ENCODE measurements around the gene BSDC1. TPM values are rescaled to one million over a fixed set of nuclear protein-coding genes. Genes with fewer than 3 reads are reported as not detected.

The BSDC1 gene
- total RNA-seq, 1 donor from 2014 or later, result 90.1 TPM

DNA sequence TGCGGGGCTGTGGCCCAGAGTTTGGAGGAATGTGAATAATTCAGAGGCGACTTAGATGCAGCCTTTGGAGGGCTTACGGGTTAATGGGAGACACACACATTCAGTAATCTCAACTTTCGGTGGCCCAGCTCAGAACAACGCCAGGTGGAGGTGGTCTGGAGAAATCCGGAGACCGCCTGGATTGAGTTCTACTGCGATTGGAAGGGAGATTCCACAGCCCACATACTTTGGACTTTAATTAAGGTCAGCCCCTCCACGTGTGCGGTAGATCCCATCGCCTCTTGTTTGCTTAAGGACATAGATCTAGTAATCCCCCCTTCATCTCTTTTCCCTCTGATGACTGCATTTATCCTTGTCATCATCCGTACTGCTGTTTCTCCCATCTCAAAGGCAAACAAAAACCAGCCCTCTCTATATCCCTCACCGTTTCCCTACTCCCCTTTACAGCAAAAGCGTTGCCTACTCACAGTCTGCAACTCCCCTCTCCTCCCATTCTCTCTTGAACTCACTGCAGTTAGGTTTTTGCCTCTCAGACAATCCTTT is 720 bp upstream of the BSDC1 start:
- DNase-seq (ENCODE audit: low read depth), result no peak

GRCh38 chr1:32393832-32394140 is 455 bp downstream of the BSDC1 start:
- peak; percentile 7 for DNase-seq (ENCODE audit: low read depth)

DNA sequence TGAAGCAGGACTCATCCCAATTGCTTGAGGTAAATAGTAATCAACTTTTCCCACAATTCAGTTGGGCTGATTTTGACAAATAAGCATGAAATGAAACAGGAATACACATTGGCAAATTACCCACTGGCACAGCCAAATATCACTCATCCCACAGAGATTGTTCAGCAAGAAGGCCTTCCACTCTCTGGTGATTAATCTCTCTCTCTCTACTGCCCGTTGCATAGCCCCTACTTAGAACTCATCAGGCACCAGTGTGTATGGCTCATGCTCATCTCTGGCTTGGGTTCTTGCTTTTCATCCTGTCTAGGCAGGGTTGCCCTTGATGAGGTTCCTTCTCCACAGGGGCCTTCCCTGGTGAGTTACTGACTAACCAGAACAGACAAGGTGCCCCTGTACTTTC is 1.1 kb downstream of the BSDC1 start:
- no peak for DNase-seq (ENCODE audit: low read depth)

GRCh38 chr1:32392325-32392724 is 1.9 kb downstream of the BSDC1 start:
- DNase-seq (ENCODE audit: low read depth), result no peak

DNA sequence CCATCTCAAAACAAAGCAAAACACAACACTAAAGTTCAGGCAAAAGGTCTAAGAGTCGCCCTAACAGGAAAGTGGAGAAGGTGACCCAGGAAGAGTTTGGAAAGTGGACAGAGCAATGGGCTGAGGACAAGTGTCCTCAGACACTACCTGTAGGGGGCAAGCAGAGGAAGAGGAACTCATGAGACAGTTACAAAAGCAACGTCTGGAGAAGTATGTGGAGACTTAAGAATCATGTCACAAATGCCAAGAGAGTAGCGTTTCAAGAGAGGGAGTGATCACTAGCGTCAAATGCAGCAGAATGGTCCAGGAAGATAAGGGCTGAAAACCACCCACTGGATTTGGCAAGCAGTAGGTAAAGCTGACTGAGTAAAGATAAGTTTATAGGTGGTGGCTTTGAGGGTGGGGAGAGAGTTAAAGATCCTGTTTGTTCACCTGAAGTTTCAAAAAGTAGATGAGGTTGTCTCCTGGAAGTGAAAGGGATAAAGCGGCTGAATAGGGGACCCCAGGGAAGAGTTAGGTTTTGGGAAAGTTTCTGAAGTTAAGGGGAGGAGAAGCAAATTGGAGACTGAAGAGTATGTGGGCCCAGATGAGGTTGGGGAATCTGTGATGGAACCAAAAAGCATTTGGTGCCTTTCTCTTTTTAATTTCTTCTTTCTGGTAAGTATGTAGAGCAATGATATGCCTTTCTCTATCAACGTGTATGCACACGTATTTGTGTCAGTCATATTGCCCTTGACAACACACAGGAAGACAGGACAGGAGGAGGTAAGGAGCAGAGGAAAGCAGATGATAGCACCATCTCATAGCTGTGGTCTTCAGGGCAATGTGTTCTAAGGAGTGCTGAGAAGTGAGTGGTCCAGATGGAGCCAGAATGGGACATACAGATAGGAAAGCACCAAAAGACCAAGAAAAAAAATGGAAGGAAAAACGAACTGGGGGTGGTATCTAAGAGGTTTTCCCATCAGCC is 3.1 kb downstream of the BSDC1 start:
- DNase-seq (ENCODE audit: low read depth), result no peak

DNA sequence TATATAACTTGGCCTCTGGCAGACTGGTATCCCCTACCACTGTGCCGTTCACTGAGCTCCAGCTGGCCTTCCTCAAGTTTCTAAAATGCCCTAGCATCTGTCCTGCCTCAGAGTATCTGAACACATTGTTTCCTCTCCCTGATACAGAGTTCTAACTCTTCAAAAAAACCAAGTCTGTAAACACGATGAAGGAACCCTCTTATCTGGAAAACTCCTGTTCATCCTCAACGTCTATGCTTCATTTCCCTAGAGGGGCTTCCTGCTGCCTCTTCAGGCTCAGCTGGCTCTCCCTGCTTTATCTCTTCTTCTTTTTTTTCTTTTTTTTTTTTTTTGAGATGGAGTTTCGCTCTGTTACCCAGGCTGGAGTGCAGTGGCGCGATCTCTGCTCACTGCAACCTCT is 5.6 kb downstream of the BSDC1 start:
- no peak for DNase-seq (ENCODE audit: low read depth)

DNA sequence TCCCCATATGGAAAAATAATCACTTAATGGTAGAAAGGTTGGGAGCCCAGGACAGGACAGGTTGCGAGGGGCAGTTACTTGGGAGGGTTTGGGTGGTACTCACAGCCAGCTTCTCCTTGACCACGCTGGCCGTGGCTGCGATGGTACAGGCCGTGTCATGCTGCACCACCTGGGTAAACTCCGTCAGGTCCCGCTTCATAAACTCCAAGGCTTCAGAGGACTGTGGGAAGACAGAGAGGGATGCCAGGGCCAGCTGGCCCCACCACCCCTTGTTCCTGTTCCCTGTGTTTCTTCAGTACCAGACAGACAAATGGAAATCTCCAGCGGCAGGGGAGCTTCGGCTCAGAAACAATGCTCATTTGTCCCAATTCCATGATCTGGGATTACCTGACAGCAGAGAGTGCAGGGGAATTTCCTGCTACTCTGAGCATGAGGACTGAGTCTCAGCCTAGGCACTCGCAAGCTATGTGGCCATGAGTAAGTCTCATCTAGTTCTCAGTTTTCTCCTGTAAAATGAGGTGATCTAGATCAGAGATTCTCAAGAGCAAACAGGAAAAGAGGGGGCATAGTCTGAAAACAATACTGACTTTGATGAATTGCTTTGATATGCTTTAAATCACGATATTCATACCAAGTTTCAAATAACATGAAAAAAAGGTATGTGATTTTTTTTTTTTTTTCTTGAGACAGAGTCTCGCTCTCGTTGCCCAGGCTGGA is 7.4 kb downstream of the BSDC1 start:
- DNase-seq (ENCODE audit: low read depth), result no peak

- DNase-seq (ENCODE audit: low read depth), result no peak
Measured at GRCh38 chr1:32380057-32380456, 14.2 kb downstream of the BSDC1 start.

DNA sequence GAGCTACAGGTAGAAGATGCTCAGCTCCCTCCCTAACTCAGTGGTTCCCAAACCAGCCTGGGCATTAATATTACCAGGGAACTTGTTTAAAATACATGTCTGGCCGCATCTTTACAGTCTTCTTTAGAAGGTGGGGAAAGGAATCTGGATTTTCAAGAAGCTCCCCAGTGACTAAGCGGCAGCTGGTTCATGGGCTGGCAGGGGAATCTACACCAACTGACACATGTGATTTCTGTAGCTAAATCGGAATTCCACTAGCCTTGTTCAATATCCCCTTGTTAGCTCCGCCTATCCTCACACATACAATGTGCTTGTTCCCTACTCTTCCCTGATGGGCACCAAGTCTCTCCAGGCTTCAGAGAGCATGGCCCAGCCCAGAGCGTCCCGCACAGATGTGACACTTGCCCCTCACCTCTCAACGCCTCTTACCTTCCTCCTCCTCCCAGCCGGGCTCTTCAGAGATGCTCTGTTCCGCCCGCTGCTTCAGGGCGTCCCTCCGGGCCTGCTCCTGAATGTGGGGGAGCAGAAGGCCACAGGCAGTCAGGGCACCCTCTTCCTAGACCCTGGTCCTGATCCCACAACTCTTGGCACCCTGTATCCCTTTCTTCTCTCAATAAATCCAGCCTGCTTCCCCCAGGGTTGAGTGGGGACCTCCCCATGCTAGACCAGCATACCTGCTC is 16.6 kb downstream of the BSDC1 start:
- DNase-seq (ENCODE audit: low read depth), result no peak

GRCh38 chr1:32376199-32376598 is 18.0 kb downstream of the BSDC1 start:
- DNase-seq (ENCODE audit: low read depth), result no peak

DNA sequence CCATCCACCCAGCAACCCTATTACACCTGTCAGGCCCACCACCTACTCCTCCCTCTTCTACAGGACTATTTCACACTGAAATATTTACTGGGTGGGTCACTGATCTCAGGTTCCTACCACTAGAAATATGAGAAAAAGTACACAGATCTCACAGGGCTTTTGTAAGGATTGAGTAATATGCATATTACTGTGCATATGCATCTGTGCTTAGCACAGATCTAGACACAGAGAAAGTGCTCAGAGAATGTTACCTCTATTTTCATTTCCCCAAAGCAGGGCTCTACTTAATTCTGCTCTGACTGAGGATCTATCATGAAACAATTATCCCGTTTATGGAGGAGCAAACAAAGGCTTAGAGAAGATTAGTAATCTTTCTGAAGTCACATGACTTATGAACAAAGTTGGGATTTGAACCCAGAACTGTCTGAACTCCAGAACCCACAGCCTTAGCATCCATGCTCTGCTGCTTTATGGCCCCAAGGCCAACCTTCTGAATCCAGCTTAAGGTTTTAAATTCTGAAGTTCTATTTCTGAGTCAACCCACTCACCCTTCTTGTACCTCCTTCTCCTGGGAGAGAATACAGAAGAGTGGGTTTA is 20.1 kb downstream of the BSDC1 start:
- DNase-seq (ENCODE audit: low read depth), result no peak

DNA sequence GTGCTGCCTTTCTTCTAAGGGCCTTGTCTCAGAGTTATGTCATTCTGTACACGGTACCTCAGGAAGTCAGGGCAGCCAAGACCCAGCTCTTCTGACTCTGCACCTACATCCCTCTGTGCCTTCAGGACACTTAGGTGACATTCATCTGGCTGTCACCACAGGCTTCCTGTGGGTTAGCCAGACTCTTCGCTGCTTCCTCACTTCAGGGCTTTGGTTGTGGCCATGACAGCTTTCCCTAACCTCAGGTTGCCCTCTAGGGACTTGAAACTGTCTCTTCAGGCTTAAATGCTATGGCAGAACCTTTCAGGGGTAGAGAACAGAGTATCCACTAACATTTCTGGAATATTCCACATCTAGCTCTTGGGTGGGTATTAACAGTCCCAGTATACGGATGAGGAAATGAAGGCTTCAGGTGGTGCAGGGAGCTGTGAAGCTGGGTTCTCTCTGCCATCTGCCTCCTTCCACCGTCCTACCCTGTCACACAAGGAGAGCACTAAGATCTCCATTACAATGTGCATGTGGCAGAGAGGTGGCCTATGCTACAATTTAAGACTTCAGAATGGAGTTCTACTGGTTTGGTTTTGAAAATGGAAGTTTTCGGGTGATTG is 22.0 kb downstream of the BSDC1 start:
- no peak for DNase-seq (ENCODE audit: low read depth)

- no peak for DNase-seq (ENCODE audit: low read depth)
Measured at GRCh38 chr1:32367912-32368635, 26.2 kb downstream of the BSDC1 start.

DNA sequence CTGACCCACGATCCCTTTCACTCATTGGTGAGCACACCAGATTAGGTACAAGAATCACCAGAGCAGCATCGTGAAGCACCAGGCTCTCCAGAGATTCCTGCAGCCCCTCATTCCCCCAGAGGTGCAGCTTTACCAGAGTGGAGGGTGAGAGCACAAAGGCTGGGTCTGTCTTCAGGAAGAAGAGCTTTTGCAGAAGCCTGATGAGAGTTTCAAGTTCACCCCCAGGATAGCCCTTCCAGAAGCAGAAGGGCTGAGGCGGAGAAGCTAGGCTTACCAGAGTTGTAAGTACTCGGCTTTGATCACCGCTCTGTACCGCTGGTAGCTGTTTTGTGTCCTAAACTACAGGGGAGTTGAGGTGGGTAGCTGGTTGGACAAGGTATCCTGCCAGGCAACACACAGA is 28.8 kb downstream of the BSDC1 start:
- DNase-seq (ENCODE audit: low read depth), result no peak

- DNase-seq (ENCODE audit: low read depth), result no peak
Measured at GRCh38 chr1:32364836-32365235, 29.4 kb downstream of the BSDC1 start.

- DNase-seq (ENCODE audit: low read depth), result no peak
Measured at GRCh38 chr1:32363713-32364112, 30.5 kb downstream of the BSDC1 start.

DNA sequence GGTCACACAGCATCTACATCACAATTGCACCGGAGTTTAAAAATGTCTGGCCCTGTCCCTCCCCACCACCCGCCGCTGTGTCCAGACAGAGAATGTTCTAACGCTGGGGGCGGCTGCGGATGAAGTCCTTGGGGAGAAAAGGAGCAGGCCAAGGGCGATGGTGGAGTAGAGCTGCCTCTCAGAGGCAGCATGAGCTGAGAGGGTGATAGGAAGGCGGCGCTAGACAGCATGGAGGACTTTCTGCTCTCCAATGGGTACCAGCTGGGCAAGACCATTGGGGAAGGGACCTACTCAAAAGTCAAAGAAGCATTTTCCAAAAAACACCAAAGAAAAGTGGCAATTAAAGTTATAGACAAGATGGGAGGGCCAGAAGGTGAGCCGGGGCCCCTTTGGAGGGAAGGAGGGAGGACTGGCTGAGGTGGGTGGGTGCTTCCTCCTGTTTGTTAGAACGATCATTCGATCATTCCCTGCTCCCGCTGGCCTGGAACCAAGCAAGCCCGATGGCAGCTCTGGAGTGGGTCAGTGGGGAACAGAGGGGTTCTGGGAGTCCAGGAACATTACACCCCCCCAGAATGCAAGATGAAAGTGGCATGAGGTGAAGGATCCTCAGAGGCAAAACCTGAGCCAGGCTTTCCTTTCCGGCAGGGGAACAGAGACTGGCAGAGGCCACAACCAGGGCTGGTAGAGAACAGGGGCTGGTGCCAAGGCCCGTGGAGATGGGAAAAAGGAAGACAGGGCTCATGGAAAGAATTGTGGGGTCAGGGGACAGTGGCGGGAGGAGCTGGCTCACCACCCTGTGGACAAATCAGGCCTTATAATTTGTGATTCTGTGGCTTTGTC is 31.5 kb downstream of the BSDC1 start, which contains the start of the genes FAM229A and TSSK3:
FAM229A (minus strand) TSS at position 12 of the 840 bp plus-strand sequence. CDS start 394 bp downstream, outside the sequence.
TSSK3 (plus strand) TSS at position 66 of the 840 bp plus-strand sequence; CDS start at position 229, 163 bp downstream.
- DNase-seq (ENCODE audit: low read depth), result no peak

DNA sequence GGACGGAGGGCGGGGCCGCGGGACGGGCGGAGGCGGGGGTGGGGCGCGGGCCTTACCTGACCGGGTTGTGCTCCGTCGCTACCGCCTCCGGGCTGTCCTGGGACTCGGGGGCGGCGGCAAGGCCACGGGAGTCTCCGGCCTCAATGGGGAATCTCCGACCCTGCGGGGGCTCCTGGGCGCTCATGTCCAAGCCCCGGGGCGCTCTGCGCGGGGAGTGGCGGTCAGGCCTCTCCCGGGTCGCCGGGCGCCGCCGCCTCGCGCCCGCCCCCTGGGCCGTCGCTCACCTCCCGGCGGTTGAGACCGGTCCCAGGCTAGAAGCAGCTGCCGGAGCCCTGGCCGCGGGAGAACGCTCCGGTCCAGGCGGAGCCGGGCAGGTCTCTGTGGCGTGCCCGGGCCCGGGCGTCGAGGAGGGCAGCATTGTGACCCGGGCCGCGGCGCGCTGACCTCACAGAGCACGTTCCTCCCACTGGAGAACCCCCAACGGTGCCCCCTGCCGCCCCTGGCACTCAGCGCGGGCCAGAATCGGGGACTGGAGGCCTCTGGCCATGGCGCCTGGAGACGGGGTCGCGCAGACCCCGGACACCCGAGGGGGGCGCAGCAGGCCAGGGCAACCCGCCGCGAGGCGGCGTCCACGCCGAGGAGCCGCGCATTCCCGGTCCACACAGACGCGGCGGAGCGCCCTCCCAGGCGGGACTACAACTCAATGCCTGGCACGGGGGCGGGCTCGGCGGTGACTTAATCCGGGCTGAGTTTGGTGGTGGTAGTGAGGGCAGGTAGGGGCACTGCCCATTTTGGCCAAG is 32.4 kb downstream of the BSDC1 start:
- no peak for DNase-seq (ENCODE audit: low read depth)

DNA sequence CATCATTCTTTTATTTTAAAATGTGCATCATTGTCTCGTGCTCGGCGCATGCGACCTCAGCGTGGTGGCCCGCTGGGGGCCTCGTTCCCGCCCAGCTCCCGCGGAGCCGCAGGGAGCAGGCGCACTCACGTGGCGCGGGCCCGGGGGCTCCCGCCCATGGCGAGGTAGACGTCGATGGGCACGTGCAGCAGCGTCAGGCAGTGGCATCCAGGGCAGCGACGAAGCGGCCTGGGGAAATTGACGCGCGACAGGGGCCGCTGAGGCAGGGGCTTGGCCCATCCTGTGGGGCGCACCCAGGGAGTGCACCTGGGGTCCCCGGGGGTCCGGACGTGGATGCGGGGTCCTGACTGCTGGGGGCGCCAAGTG is 33.0 kb downstream of the BSDC1 start:
- DNase-seq (ENCODE audit: low read depth), result no peak
